ENCODE measurements around the gene RAB5B.
"Not testable (repeated sequence)": the region's sequence is repeated elsewhere in the genome, so short reads cannot be mapped to it uniquely, and the experiment has no call there.

The RAB5B gene

GRCh38 chr12:55984861-55985260, 11.0 kb downstream of the RAB5B start:
- DNase-seq: no peak

- DNase-seq: no peak
Observed at GRCh38 chr12:55985341-55985740, 11.5 kb downstream of the RAB5B start.

GRCh38 chr12:55985976-55986375, 12.1 kb downstream of the RAB5B start:
- not testable (repeated sequence) for DNase-seq

- DNase-seq: no peak
Observed at GRCh38 chr12:55991110-55991509, 17.2 kb downstream of the RAB5B start.

- no peak for DNase-seq
Observed at GRCh38 chr12:55993230-55993853, 19.5 kb downstream of the RAB5B start.

- no peak for DNase-seq
Observed at GRCh38 chr12:55995366-55995765, 21.5 kb downstream of the RAB5B start.

GRCh38 chr12:55996201-55996714, 22.4 kb downstream of the RAB5B start:
- peak; percentile 45 for DNase-seq

- DNase-seq: peak; percentile 76
Observed at GRCh38 chr12:55996715-55997534, 23.0 kb downstream of the RAB5B start, which contains the start of gene SUOX. Gene SUOX, plus strand, starts transcription at chr12:55997276. Its CDS starts 4,946 bp downstream, at chr12:56002222.

- DNase-seq: no peak
Observed at GRCh38 chr12:55997535-55997859, 23.6 kb downstream of the RAB5B start.

GRCh38 chr12:55999522-55999921, 25.6 kb downstream of the RAB5B start:
- DNase-seq: not testable (repeated sequence)

GRCh38 chr12:55999999-56000540, 26.2 kb downstream of the RAB5B start:
- DNase-seq: not testable (repeated sequence)

- no peak for DNase-seq
Observed at GRCh38 chr12:56001487-56002100, 27.7 kb downstream of the RAB5B start.

GRCh38 chr12:56003376-56003775, 29.5 kb downstream of the RAB5B start:
- not testable (repeated sequence) for DNase-seq

GRCh38 chr12:56004211-56004610, 30.3 kb downstream of the RAB5B start:
- DNase-seq: no peak

- peak; percentile 44 for DNase-seq
Observed at GRCh38 chr12:56007564-56008559, 34.0 kb downstream of the RAB5B start.

- DNase-seq: no peak
Observed at GRCh38 chr12:56010111-56010570, 36.3 kb downstream of the RAB5B start.

- no peak for DNase-seq
Observed at GRCh38 chr12:56011509-56012090, 37.7 kb downstream of the RAB5B start.

- DNase-seq: no peak
Observed at GRCh38 chr12:56013482-56013881, 39.6 kb downstream of the RAB5B start.

GRCh38 chr12:56014205-56014604, 40.3 kb downstream of the RAB5B start:
- DNase-seq: peak; percentile 70

- DNase-seq: no peak
Observed at GRCh38 chr12:56017181-56017580, 43.3 kb downstream of the RAB5B start.

- DNase-seq: no peak
Observed at GRCh38 chr12:56018356-56018755, 44.5 kb downstream of the RAB5B start.

All from DMS79 treated with DMSO at 0.1 percent for 48 hours (cell line).